OCI-LY1 (cell line): ENCODE data around the gene GON7.

Experiments used
- EZH2 ChIP-seq: fragments of 200-600 bp; sonication (generic), shearing (Covaris generic); IDR thresholded peaks from 2 replicates; pipeline ENCODE4 v1.8.0; 2017; ENCODE audit warnings: borderline replicate concordance, mixed run types, mild to moderate bottlenecking, antibody characterized with exemption, low read length, moderate library complexity, mixed read lengths
- TF ChIP-seq, protein P1 (sequence below): fragments of 200-600 bp; sonication (generic), shearing (Covaris generic); IDR thresholded peaks from 2 replicates; pipeline ENCODE4 v1.5.1; 2017; ENCODE audit warnings: mild to moderate bottlenecking, antibody characterized with exemption, low read length, moderate library complexity, mixed read lengths

DNA sequence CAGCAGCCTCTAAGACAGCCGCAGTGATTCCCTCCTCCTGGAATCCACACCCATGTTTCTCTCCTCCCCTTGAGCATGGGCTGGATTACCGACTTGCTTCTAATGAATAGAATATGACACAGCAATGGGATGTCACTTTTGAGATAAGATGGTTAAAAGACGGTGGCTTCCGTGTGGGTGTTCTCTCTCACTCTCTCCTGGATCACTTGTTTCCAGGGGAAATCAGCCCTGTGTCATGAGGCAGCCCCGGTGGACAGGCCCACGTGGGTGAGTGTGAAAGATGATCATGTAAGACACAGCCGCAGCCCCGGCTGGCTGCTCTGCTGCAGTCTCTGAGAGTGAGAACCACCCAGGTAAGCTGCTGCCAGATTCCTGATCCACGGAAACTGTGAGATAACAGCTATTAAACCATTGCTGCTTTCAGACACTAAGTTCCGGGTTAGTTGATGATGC is 32.9 kb downstream of the GON7 start:
- TF ChIP-seq, protein P1, sequence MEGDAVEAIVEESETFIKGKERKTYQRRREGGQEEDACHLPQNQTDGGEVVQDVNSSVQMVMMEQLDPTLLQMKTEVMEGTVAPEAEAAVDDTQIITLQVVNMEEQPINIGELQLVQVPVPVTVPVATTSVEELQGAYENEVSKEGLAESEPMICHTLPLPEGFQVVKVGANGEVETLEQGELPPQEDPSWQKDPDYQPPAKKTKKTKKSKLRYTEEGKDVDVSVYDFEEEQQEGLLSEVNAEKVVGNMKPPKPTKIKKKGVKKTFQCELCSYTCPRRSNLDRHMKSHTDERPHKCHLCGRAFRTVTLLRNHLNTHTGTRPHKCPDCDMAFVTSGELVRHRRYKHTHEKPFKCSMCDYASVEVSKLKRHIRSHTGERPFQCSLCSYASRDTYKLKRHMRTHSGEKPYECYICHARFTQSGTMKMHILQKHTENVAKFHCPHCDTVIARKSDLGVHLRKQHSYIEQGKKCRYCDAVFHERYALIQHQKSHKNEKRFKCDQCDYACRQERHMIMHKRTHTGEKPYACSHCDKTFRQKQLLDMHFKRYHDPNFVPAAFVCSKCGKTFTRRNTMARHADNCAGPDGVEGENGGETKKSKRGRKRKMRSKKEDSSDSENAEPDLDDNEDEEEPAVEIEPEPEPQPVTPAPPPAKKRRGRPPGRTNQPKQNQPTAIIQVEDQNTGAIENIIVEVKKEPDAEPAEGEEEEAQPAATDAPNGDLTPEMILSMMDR: no peak
- no peak for TF ChIP-seq EZH2
